ENCODE results near the gene SUN1. TPM values are rescaled to one million over a fixed set of nuclear protein-coding genes. Genes with fewer than 3 reads are reported as not detected.

SUN1 gene
- total and polyA plus RNA-seq, 8 donors = 101 to 182 (median 154) TPM

DNA sequence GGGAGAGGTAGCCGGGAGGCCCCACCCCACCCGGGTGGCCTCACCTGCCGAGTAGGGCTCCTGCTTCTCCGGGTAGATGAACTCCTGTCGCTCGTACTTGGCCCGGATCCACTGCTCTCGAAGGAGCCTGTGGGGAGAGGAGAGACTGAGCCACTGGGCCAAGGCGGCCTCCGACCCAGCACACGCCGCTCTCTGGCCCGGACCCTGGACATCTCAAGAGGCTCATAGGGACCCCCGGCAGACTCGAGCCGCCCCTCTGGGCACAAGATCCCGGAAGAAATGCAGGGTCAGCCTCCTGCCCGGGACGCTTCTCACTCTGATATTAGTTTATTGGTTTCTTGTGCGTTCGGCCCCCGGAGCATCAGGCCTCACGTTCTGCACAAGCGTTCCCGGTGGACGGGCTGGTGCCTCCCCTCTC is 87.7 kb downstream of the SUN1 start:
- ATAC-seq (no peak), DNase-seq (peak in 2 of 4 donors; percentile 31 to 58)
- Histone ChIP-seq H3K4me3 (no peak overlapping the region), H3K36me3 (no peaks in the 10 kb centered on the region), H3K27me3 (peaks cover 0 to 9% of the 10 kb centered on the region in 2 donors), H3K4me1 (peaks cover 0 to 34% of the 10 kb centered on the region in 2 donors), H3K9me3 (no peaks in the 10 kb centered on the region), H3K27ac (no peak overlapping the region)
- TF ChIP-seq, protein P1, sequence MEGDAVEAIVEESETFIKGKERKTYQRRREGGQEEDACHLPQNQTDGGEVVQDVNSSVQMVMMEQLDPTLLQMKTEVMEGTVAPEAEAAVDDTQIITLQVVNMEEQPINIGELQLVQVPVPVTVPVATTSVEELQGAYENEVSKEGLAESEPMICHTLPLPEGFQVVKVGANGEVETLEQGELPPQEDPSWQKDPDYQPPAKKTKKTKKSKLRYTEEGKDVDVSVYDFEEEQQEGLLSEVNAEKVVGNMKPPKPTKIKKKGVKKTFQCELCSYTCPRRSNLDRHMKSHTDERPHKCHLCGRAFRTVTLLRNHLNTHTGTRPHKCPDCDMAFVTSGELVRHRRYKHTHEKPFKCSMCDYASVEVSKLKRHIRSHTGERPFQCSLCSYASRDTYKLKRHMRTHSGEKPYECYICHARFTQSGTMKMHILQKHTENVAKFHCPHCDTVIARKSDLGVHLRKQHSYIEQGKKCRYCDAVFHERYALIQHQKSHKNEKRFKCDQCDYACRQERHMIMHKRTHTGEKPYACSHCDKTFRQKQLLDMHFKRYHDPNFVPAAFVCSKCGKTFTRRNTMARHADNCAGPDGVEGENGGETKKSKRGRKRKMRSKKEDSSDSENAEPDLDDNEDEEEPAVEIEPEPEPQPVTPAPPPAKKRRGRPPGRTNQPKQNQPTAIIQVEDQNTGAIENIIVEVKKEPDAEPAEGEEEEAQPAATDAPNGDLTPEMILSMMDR (IDR thresholded peaks at IDR 0.05) = no peak
- intact Hi-C loops (cut with DNase I) = no loop called here

DNA sequence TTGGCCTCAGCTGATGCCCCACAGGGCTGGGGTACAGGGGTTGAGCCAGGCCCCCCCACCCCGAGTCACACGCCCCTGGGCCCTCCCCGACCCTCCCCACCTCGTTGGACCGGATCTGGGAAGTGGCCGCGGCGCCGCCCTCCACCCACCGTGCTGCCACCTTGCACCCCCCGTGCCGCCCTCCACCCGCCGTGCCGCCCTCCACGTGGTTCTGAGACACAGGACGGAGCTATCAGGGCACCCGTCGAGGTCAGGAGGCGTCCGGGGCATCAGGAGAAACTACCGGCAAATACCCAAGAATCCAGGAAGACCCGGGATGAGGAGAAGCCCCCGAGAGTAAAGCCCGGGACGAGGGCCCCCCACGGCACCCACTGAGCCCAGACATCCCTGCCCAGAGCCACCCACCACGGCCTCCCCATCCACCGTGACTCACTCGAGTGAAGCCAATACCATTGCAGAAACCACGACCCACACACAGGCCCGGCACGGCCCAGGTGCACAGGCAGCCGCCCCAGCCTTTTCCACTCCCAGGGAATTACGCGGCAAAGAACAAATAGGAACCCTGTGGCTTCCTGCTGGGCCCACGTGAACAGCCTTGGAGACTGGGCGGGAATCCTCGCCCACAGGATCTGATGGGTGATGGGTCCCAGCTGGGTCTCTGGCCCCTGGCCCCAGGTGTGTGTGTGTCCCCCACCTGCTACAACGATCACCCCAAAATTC is 88.2 kb downstream of the SUN1 start:
- no peaks in the 10 kb centered on the region for H3K9me3 ChIP-seq
- DNase-seq (peak in 2 of 4 donors; percentile 25 to 71), ATAC-seq (no peak)
- H3K4me3 ChIP-seq = no peak overlapping the region
- TF ChIP-seq, protein P1 (IDR thresholded peaks at IDR 0.05) = no peak
- no peak overlapping the region for H3K27ac ChIP-seq
- H3K4me1 ChIP-seq = peaks cover 0 to 39% of the 10 kb centered on the region in 2 donors
- peaks cover 0 to under 1% of the 10 kb centered on the region in 2 donors for H3K36me3 ChIP-seq
- intact Hi-C loops (cut with DNase I) = no loop called here
- peaks cover 0 to 9% of the 10 kb centered on the region in 2 donors for H3K27me3 ChIP-seq

DNA sequence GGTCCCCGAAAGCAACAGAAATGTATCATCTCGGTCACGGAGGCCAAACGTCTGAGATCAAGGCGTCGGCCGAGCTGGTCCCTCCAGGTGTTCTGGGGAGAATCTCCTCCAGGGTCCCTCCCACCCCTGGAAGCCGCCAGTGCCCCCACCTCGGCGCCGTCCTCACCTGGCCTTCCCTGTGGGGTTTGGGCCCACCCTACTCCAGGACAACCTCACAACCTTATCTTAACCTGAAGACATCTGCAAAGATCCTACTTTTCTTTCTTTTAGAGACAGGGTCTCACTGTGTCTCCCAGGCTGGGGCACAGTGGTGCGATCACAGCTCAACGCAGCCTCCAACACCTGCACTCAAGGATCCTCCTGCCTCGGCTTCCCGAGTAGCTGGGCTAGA is 88.8 kb downstream of the SUN1 start:
- Histone ChIP-seq H3K27ac (no peak overlapping the region), H3K4me1 (peaks cover 0 to 43% of the 10 kb centered on the region in 2 donors), H3K36me3 (peaks cover 0 to 5% of the 10 kb centered on the region in 2 donors), H3K27me3 (peaks cover 0 to 9% of the 10 kb centered on the region in 2 donors), H3K9me3 (no peaks in the 10 kb centered on the region), H3K4me3 (no peak overlapping the region)
- intact Hi-C loops (cut with DNase I) = no loop called here
- ATAC-seq (no peak), DNase-seq (peak in 1 of 4 donors; percentile 58)
- TF ChIP-seq, protein P1 (IDR thresholded peaks at IDR 0.05) = no peak

DNA sequence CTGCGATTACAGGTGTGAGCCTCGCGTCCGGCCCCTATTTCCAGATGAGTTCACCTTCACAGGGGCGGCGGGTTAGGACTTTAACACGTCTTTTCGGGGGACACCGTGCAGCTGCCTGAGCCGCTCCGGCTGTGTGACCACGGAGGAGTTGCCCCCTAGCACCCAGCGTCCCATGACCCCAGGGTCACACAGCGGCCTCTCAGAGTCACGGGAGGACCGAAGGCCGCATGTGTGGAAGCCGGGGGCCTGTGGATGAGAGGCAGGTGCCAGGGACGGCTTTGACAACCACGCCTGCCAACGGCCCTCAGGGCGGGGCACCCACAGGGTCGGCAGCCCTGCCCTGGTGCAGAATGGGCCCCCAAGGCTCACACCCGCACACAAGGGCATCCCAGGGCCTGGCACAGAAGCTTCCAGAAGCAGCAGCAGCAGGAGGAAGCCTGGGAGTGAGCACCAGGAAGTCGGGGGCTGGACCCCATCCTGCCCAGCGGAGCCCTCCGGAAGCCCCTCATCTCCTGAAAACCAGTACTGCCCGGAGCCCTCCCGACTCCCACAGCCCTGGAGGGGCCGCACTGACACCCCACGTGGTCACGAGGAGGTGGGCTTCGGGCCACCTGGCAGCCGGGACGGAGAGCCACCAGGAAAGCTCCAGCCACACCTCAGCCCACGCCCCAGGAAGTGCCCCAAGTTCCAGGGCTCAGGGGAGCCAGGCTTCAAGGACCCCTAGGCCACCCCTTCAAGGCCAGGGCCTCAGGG is 89.5 kb downstream of the SUN1 start:
- Histone ChIP-seq H3K4me3 (no peak overlapping the region), H3K27me3 (peaks cover 0 to 9% of the 10 kb centered on the region in 2 donors), H3K4me1 (peaks cover 0 to 39% of the 10 kb centered on the region in 2 donors), H3K36me3 (peaks cover 0 to 5% of the 10 kb centered on the region in 2 donors), H3K27ac (no peak overlapping the region), H3K9me3 (no peaks in the 10 kb centered on the region)
- DNase-seq = peak in 2 of 4 donors; percentile 30 to 64
- TF ChIP-seq, protein P1 (IDR thresholded peaks at IDR 0.05) = no peak
- ATAC-seq = no peak
- intact Hi-C loops (cut with DNase I) = no loop called here
